Measurements from ENCODE around the gene GALNTL6.

GALNTL6 gene

GRCh38 chr4:173044340-173044739, 1231.1 kb downstream of the GALNTL6 start:
- DNase-seq, result no peak

GRCh38 chr4:173045571-173045970, 1232.4 kb downstream of the GALNTL6 start:
- DNase-seq, result no peak

DNA sequence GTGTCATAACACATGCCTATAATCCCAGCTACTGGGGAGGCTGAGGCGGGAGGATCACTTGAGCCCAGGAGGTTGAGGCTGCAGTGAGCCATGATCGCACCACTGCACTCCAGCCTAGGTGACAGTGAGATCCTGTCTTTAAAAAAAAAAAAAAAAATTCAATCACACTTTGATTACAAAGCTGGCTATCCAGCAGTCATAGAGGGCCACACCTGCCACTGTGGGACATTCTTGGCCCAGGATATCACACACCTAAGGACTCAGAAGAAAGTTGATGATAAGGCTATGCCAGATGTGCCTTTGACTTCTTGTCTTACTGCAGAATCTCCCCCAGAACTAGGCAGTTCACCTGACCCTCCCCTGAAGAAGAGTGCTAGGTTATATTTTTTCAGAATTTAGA, 1232.9 kb downstream of the GALNTL6 start:
- no peak for DNase-seq

- no peak for DNase-seq
Measured at GRCh38 chr4:173046818-173047217, 1233.6 kb downstream of the GALNTL6 start.

- DNase-seq, result no peak
Measured at GRCh38 chr4:173051232-173051631, 1238.0 kb downstream of the GALNTL6 start.

GRCh38 chr4:173051716-173052115, 1238.5 kb downstream of the GALNTL6 start:
- no peak for DNase-seq

- no peak for DNase-seq
Measured at GRCh38 chr4:173052439-173052838, 1239.2 kb downstream of the GALNTL6 start.

DNA sequence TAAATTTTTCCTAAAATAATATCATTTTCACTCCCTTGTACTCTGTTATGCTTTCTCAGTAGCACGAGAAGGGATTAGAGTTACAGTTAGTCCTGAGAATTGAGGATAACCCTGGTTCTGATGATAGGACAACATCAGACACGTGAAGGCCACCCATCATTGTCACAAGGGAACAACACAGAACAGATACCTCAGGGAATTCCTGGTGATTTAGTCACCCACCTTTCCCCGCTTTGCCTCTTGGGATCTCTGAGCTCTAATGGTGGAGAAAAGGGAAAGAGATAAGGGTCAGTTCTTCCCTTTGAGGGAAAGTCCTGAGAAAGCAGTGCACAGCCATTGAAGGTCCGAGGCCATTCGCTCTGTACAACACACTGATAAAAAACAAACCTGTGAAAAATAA, 1243.1 kb downstream of the GALNTL6 start:
- no peak for DNase-seq

DNA sequence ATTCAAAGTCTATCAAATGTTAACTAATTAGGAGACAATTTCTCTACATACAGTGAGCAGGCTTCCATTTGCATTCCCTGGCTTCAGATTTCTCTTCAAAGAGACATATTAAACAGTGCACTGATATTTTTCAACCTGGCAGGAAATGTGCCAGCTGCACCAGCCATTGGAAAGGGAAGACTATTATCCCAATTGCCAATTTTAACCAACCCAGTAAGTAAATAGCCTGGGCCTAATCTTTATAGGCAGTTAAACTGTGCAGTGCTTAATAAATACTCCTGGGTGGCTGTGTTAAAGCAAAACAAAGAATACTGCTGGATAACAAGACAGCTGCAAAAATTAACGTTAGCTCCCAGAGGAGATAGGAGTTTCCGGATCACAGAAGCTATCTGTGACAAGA, 1243.5 kb downstream of the GALNTL6 start:
- DNase-seq, result no peak

DNA sequence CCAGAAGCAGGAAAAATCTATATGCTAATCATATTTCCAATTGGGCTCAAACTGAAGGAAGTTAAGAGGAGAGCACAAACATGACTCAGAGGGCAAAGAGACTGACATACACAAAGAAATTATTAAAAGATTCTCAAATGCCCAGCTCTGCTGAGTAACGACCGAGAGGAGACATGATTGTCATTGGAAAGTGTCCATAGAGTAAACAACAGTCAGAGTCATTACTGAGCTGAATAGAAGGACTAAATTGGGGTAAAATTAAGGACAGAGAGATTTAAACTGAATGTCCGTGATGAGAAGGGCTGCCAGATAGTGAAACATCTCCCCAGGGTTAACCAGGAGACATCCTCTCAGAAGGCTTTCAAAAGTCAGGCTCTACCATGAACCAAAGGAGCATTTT, 1244.2 kb downstream of the GALNTL6 start:
- no peak for DNase-seq

DNA sequence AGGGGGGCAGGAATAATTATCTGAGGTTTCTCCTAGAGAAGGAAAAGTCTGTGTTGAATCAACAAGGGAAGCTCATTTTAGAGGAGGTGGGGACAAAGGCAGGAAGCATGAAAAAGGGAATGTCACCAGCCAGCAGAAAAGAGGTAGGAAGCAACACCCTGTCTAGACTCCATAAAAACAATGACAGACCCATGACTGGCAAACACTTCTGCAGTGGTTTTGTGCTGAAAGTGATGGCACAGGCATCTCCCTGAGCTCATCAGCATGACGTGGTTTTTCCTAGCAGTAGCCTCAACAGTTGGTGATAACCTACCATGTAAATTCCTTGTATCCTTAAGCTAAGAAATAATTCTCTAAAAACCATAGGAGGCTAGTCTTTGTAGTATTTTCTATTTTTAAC, 1244.7 kb downstream of the GALNTL6 start:
- DNase-seq, result no peak

- no peak for DNase-seq
Measured at GRCh38 chr4:173061160-173061559, 1248.0 kb downstream of the GALNTL6 start.

DNA sequence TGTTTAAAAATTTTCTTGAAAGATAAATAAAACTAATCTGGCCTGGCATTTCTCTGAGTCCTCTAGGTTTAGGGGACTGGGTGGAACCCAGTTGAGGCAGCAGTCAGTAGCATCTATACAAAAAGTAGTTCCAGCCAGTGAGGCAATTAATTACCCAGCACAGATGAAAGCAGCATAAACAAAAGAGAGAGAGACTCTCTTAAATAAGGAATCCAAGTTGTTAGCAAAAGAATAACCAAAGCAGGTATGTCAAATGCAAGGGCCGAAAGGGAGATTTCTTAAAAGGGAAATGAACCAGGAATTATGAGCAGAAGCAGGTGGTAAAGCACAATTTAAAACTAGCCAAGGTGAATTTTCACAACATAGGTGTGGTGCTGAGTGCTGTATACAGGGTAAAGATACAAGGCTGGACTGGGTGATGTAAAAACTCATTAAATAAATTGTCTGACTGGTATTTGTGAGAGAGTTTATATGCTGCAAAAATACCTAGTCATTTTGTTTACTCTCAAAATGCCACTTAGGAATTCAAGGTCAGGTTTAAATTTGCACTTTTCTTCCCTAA, 1260.8 kb downstream of the GALNTL6 start:
- DNase-seq, result no peak

- DNase-seq, result no peak
Measured at GRCh38 chr4:173074501-173074946, 1261.3 kb downstream of the GALNTL6 start.

DNA sequence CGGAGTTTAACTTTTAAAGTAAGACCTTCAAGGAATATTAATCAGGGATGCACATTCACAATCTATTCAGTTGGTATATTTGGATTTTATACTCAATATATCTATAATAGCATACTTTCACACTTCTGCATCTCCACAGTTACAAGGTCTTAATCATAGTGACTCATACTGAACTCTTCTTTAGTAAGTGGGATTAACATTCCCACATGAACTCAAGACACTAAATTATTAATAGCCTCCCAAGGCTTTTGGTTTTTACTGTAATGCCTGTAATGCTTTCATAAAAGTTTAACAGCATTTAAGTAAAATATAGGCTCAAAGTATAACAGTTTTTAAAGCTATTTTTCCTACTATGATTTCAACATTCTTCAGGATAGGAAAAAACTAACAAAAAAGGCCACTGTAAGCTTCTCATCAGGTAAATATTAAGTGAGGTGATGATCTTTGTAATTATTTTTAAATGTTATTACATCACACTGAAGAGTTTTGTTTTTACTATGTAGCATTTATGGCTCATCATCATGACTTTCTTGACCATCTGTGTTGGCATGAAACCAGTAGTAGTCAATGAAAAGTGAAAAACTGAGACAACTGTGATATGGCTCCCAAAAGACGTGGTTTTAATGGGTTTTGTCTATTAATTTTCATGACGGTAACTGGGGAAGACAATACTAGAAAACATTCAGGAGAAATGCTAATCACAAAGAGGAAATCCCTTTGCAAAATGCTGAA, 1263.9 kb downstream of the GALNTL6 start:
- no peak for DNase-seq

GRCh38 chr4:173088144-173088543, 1274.9 kb downstream of the GALNTL6 start:
- no peak for DNase-seq

Data from activated CD8-positive, alpha-beta memory T cell treated with anti-CD3 and anti-CD28 coated beads, Interleukin-2, amount 50 U/mL, for 48 hours (primary cell).